Measurements from ENCODE around the gene LTK. TPM values are rescaled to one million over a fixed set of nuclear protein-coding genes. Genes with fewer than 3 reads are reported as not detected.

LTK gene
- total and polyA plus RNA-seq, 2 of the 8 experiments (the other 6 are each of a cell fraction or from before 2014, with no cell fraction given) = 0.05 to 0.19 TPM

GRCh38 chr15:41474436-41474835 lies 39.2 kb downstream of the LTK start (continued):
- TF ChIP-seq, protein P1, sequence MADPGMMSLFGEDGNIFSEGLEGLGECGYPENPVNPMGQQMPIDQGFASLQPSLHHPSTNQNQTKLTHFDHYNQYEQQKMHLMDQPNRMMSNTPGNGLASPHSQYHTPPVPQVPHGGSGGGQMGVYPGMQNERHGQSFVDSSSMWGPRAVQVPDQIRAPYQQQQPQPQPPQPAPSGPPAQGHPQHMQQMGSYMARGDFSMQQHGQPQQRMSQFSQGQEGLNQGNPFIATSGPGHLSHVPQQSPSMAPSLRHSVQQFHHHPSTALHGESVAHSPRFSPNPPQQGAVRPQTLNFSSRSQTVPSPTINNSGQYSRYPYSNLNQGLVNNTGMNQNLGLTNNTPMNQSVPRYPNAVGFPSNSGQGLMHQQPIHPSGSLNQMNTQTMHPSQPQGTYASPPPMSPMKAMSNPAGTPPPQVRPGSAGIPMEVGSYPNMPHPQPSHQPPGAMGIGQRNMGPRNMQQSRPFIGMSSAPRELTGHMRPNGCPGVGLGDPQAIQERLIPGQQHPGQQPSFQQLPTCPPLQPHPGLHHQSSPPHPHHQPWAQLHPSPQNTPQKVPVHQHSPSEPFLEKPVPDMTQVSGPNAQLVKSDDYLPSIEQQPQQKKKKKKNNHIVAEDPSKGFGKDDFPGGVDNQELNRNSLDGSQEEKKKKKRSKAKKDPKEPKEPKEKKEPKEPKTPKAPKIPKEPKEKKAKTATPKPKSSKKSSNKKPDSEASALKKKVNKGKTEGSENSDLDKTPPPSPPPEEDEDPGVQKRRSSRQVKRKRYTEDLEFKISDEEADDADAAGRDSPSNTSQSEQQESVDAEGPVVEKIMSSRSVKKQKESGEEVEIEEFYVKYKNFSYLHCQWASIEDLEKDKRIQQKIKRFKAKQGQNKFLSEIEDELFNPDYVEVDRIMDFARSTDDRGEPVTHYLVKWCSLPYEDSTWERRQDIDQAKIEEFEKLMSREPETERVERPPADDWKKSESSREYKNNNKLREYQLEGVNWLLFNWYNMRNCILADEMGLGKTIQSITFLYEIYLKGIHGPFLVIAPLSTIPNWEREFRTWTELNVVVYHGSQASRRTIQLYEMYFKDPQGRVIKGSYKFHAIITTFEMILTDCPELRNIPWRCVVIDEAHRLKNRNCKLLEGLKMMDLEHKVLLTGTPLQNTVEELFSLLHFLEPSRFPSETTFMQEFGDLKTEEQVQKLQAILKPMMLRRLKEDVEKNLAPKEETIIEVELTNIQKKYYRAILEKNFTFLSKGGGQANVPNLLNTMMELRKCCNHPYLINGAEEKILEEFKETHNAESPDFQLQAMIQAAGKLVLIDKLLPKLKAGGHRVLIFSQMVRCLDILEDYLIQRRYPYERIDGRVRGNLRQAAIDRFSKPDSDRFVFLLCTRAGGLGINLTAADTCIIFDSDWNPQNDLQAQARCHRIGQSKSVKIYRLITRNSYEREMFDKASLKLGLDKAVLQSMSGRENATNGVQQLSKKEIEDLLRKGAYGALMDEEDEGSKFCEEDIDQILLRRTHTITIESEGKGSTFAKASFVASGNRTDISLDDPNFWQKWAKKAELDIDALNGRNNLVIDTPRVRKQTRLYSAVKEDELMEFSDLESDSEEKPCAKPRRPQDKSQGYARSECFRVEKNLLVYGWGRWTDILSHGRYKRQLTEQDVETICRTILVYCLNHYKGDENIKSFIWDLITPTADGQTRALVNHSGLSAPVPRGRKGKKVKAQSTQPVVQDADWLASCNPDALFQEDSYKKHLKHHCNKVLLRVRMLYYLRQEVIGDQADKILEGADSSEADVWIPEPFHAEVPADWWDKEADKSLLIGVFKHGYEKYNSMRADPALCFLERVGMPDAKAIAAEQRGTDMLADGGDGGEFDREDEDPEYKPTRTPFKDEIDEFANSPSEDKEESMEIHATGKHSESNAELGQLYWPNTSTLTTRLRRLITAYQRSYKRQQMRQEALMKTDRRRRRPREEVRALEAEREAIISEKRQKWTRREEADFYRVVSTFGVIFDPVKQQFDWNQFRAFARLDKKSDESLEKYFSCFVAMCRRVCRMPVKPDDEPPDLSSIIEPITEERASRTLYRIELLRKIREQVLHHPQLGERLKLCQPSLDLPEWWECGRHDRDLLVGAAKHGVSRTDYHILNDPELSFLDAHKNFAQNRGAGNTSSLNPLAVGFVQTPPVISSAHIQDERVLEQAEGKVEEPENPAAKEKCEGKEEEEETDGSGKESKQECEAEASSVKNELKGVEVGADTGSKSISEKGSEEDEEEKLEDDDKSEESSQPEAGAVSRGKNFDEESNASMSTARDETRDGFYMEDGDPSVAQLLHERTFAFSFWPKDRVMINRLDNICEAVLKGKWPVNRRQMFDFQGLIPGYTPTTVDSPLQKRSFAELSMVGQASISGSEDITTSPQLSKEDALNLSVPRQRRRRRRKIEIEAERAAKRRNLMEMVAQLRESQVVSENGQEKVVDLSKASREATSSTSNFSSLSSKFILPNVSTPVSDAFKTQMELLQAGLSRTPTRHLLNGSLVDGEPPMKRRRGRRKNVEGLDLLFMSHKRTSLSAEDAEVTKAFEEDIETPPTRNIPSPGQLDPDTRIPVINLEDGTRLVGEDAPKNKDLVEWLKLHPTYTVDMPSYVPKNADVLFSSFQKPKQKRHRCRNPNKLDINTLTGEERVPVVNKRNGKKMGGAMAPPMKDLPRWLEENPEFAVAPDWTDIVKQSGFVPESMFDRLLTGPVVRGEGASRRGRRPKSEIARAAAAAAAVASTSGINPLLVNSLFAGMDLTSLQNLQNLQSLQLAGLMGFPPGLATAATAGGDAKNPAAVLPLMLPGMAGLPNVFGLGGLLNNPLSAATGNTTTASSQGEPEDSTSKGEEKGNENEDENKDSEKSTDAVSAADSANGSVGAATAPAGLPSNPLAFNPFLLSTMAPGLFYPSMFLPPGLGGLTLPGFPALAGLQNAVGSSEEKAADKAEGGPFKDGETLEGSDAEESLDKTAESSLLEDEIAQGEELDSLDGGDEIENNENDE (IDR thresholded peaks at IDR 0.05; ENCODE audit: insufficient replicate concordance, low read length) = no peak
- no peak for TF ChIP-seq RBBP5 (IDR thresholded peaks at IDR 0.05; ENCODE audit: borderline replicate concordance, low read depth, low read length)

All from H1 (cell line).